GM12878 (cell line): ENCODE measurements around the gene MIEF1. TPM values are rescaled to one million over a fixed set of nuclear protein-coding genes. Genes with fewer than 3 reads are reported as not detected.
A peak's percentile ranks its signal among the peaks of the same experiment; 100 is the strongest.

Source experiments
- GABPA ChIP-seq: IDR thresholded peaks from 2 replicates; pipeline ENCODE4 v1.6.1; 2014; ENCODE audit warnings: antibody characterized with exemption, low read depth, mild to moderate bottlenecking, inconsistent platforms
- HCFC1 ChIP-seq: fragments of 150-350 bp; IDR thresholded peaks from 2 replicates; pipeline ENCODE4 v1.6.1; 2014; ENCODE audit warnings: low read length
- KDM1A ChIP-seq: fragments of 200-600 bp; sonication (generic); IDR thresholded peaks from 2 replicates; pipeline ENCODE4 v1.6.1; 2016; ENCODE audit warnings: borderline replicate concordance
- NFYB ChIP-seq: IDR thresholded peaks from 2 replicates; pipeline ENCODE4 v1.6.1; 2011; ENCODE audit warnings: low read depth, mild to moderate bottlenecking, low read length, improper control_type of control experiment, moderate library complexity; ENCODE audit not compliant: insufficient read depth
- NR2F1 ChIP-seq: fragments of 450-650 bp; conservative IDR thresholded peaks from 2 replicates; pipeline ENCODE4 v1.6.1; 2017; ENCODE audit warnings: mild to moderate bottlenecking
- POLR2AphosphoS2 ChIP-seq: IDR thresholded peaks from 2 replicates; pipeline ENCODE4 v1.6.1; 2011; ENCODE audit warnings: low read depth, mild to moderate bottlenecking, low read length, improper control_type of control experiment, moderate library complexity
- SP1 ChIP-seq: IDR thresholded peaks from one replicate; pipeline ENCODE4 v1.6.1; 2011; ENCODE audit warnings: low read depth, low read length
- TCF7 ChIP-seq: IDR thresholded peaks from 2 replicates; pipeline ENCODE4 v1.6.1; 2014; ENCODE audit warnings: antibody characterized with exemption, borderline replicate concordance
- ZBED1 ChIP-seq: IDR thresholded peaks from 2 replicates; pipeline ENCODE4 v1.6.1; 2016; ENCODE audit warnings: borderline replicate concordance
- ZSCAN29 ChIP-seq: fragments of 450-650 bp; IDR thresholded peaks from 2 replicates; pipeline ENCODE4 v1.6.1; 2017; ENCODE audit warnings: mild to moderate bottlenecking, moderate library complexity
- polyA plus RNA-seq, 11 experiments: library from polyadenylated mRNA; depleted of rRNA in 4 of 11; unstranded in 6 of 11; stranded (reverse) in 5 of 11; fragments of >200 nt; fragmentation: Nextera tagmentation in 4 of 11; fragmentation: Illumina TruSeq in 1 of 11; extraction: Ambion mirVana in 4 of 11; extraction: Trizol in 1 of 11; gene quantifications; 1 replicate in 1 of 11; 2 replicates in 10 of 11; pipeline versions ENCODE4 v1.2.1 to v1.2.3, GENCODE V29; 2011 to 2016; ENCODE audit warnings: inconsistent platforms in 2 of 11, missing spikeins in 2 of 11, low read depth in 1 of 11
- total RNA-seq, 4 experiments: library from RNA; depleted of rRNA in 3 of 4; stranded (reverse); fragments of >200 nt in 3 of 4; fragmentation: Illumina TruSeq in 1 of 4; extraction: Trizol in 1 of 4; gene quantifications; 2 replicates each; pipeline versions ENCODE4 v1.2.1 to v1.2.3, GENCODE V29; 2013 to 2021
- TF ChIP-seq, protein P1 (sequence below): fragments of 450-650 bp; IDR thresholded peaks from 2 replicates; pipeline ENCODE4 v1.6.1; 2017; ENCODE audit warnings: mild to moderate bottlenecking, low read depth, inconsistent platforms; ENCODE audit not compliant: poor library complexity, severe bottlenecking
- TF ChIP-seq, protein P2 (sequence below): fragments of 450-650 bp; IDR thresholded peaks from 2 replicates; pipeline ENCODE4 v1.6.1; 2018; ENCODE audit warnings: borderline replicate concordance, mild to moderate bottlenecking; ENCODE audit not compliant: partially characterized antibody
- TF ChIP-seq, protein P3 (sequence below): fragments of 150-350 bp; IDR thresholded peaks from 2 replicates; pipeline ENCODE4 v1.6.1; 2014; ENCODE audit warnings: mild to moderate bottlenecking, low read depth, low read length
- TF ChIP-seq, protein P4 (sequence below), 3 experiments: IDR thresholded peaks in 2 of 3; conservative IDR thresholded peaks in 1 of 3; 2 replicates each; pipeline ENCODE4 v1.5.1; 2011; ENCODE audit warnings: low read depth in 3 of 3, low read length in 3 of 3, mild to moderate bottlenecking in 3 of 3, control low read depth in 2 of 3, moderate library complexity in 2 of 3, inconsistent platforms in 1 of 3, mixed read lengths in 1 of 3; ENCODE audit not compliant: control insufficient read depth in 2 of 3, insufficient read depth in 1 of 3; ENCODE audit errors: extremely low read depth in 1 of 3
- TF ChIP-seq, protein P5 (sequence below): fragments of 450-650 bp; IDR thresholded peaks from 2 replicates; pipeline ENCODE4 v1.6.1; 2016; ENCODE audit warnings: mild to moderate bottlenecking
- TF ChIP-seq, protein P6 (sequence below): IDR thresholded peaks from 2 replicates; pipeline ENCODE4 v1.6.1; 2012; ENCODE audit warnings: mild to moderate bottlenecking, low read depth, low read length

The MIEF1 gene
- total and polyA plus RNA-seq, 10 of the 15 experiments (the other 5 are each of a cell fraction or from before 2014, with no cell fraction given): 12.4 to 52.3 (median 29.3) TPM

DNA sequence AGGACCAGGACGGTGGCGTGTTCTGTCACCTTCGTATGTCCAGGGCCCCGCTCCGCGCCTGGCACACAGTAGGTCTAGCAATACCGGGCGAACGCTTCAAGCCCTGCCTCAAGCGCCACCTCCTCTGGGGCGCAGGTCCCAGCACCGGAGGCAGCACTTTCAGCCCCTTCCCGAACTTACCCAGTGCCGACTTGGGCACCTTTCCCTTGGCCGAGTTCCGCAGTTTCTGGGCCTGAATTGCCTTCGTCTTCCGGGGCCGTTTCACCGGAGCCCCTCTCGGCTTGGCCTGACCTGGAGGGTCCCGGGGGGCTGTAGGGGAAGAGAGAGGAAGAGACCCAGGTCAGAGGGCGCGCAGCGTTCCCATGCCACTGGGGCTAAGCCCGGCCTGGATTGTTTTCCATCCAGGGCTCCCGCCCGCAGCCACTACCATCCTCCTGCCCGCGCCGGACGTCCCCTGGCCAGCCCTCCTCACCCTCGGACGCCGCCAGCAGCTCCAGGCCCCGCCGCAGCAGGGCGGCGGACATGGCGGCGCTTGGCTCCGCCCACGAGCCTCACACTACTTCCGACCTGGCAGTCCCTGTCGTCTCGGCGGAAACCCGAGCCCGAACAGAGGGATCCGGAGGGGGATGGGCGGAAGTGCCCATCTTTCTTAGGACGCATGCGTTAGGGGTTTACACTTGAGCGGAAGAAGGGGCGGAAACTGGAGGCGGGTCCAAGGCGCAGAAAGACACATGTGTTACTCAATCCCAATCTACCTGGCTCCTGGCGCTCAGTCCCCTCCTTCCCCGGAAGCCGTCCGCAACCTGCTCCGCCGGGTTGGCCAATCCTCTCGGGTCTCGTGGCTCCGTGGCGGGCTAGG is 30.4 kb downstream of the MIEF1 start, which contains the start of gene RPS19BP1 (continued):
- TF ChIP-seq, protein P1, sequence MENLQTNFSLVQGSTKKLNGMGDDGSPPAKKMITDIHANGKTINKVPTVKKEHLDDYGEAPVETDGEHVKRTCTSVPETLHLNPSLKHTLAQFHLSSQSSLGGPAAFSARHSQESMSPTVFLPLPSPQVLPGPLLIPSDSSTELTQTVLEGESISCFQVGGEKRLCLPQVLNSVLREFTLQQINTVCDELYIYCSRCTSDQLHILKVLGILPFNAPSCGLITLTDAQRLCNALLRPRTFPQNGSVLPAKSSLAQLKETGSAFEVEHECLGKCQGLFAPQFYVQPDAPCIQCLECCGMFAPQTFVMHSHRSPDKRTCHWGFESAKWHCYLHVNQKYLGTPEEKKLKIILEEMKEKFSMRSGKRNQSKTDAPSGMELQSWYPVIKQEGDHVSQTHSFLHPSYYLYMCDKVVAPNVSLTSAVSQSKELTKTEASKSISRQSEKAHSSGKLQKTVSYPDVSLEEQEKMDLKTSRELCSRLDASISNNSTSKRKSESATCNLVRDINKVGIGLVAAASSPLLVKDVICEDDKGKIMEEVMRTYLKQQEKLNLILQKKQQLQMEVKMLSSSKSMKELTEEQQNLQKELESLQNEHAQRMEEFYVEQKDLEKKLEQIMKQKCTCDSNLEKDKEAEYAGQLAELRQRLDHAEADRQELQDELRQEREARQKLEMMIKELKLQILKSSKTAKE: no peak
- TF ChIP-seq, protein P2, sequence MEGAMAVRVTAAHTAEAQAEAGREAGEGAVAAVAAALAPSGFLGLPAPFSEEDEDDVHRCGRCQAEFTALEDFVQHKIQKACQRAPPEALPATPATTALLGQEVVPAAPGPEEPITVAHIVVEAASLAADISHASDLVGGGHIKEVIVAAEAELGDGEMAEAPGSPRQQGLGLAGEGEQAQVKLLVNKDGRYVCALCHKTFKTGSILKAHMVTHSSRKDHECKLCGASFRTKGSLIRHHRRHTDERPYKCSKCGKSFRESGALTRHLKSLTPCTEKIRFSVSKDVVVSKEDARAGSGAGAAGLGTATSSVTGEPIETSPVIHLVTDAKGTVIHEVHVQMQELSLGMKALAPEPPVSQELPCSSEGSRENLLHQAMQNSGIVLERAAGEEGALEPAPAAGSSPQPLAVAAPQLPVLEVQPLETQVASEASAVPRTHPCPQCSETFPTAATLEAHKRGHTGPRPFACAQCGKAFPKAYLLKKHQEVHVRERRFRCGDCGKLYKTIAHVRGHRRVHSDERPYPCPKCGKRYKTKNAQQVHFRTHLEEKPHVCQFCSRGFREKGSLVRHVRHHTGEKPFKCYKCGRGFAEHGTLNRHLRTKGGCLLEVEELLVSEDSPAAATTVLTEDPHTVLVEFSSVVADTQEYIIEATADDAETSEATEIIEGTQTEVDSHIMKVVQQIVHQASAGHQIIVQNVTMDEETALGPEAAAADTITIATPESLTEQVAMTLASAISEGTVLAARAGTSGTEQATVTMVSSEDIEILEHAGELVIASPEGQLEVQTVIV: peak; percentile 83
- TF ChIP-seq, protein P3, sequence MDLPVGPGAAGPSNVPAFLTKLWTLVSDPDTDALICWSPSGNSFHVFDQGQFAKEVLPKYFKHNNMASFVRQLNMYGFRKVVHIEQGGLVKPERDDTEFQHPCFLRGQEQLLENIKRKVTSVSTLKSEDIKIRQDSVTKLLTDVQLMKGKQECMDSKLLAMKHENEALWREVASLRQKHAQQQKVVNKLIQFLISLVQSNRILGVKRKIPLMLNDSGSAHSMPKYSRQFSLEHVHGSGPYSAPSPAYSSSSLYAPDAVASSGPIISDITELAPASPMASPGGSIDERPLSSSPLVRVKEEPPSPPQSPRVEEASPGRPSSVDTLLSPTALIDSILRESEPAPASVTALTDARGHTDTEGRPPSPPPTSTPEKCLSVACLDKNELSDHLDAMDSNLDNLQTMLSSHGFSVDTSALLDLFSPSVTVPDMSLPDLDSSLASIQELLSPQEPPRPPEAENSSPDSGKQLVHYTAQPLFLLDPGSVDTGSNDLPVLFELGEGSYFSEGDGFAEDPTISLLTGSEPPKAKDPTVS: no peak
- TF ChIP-seq TCF7: no peak
- peak; percentile 79 for TF ChIP-seq POLR2AphosphoS2
- no peak for TF ChIP-seq KDM1A
- TF ChIP-seq, protein P4, sequence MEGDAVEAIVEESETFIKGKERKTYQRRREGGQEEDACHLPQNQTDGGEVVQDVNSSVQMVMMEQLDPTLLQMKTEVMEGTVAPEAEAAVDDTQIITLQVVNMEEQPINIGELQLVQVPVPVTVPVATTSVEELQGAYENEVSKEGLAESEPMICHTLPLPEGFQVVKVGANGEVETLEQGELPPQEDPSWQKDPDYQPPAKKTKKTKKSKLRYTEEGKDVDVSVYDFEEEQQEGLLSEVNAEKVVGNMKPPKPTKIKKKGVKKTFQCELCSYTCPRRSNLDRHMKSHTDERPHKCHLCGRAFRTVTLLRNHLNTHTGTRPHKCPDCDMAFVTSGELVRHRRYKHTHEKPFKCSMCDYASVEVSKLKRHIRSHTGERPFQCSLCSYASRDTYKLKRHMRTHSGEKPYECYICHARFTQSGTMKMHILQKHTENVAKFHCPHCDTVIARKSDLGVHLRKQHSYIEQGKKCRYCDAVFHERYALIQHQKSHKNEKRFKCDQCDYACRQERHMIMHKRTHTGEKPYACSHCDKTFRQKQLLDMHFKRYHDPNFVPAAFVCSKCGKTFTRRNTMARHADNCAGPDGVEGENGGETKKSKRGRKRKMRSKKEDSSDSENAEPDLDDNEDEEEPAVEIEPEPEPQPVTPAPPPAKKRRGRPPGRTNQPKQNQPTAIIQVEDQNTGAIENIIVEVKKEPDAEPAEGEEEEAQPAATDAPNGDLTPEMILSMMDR (IDR thresholded peaks at IDR 0.05 in 2 of 3, conservative IDR thresholded peaks at IDR 0.05 in 1 of 3; ENCODE audit: control insufficient read depth in 2 of 3, extremely low read depth in 1 of 3, insufficient read depth in 1 of 3, low read depth in 3 of 3, low read length in 3 of 3): no peak
- TF ChIP-seq, protein P5, sequence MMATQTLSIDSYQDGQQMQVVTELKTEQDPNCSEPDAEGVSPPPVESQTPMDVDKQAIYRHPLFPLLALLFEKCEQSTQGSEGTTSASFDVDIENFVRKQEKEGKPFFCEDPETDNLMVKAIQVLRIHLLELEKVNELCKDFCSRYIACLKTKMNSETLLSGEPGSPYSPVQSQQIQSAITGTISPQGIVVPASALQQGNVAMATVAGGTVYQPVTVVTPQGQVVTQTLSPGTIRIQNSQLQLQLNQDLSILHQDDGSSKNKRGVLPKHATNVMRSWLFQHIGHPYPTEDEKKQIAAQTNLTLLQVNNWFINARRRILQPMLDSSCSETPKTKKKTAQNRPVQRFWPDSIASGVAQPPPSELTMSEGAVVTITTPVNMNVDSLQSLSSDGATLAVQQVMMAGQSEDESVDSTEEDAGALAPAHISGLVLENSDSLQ: peak; percentile 98
- peak; percentile 80 for TF ChIP-seq SP1
- TF ChIP-seq NFYB: peak; percentile 88
- TF ChIP-seq ZBED1: no peak
- TF ChIP-seq, protein P6, sequence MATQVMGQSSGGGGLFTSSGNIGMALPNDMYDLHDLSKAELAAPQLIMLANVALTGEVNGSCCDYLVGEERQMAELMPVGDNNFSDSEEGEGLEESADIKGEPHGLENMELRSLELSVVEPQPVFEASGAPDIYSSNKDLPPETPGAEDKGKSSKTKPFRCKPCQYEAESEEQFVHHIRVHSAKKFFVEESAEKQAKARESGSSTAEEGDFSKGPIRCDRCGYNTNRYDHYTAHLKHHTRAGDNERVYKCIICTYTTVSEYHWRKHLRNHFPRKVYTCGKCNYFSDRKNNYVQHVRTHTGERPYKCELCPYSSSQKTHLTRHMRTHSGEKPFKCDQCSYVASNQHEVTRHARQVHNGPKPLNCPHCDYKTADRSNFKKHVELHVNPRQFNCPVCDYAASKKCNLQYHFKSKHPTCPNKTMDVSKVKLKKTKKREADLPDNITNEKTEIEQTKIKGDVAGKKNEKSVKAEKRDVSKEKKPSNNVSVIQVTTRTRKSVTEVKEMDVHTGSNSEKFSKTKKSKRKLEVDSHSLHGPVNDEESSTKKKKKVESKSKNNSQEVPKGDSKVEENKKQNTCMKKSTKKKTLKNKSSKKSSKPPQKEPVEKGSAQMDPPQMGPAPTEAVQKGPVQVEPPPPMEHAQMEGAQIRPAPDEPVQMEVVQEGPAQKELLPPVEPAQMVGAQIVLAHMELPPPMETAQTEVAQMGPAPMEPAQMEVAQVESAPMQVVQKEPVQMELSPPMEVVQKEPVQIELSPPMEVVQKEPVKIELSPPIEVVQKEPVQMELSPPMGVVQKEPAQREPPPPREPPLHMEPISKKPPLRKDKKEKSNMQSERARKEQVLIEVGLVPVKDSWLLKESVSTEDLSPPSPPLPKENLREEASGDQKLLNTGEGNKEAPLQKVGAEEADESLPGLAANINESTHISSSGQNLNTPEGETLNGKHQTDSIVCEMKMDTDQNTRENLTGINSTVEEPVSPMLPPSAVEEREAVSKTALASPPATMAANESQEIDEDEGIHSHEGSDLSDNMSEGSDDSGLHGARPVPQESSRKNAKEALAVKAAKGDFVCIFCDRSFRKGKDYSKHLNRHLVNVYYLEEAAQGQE: no peak
- TF ChIP-seq HCFC1: peak; percentile 68
- TF ChIP-seq NR2F1: peak; percentile 79
- TF ChIP-seq GABPA: no peak
- TF ChIP-seq ZSCAN29: no peak
